OCI-LY1 (cell line): ENCODE measurements around the gene PYGO2.
A peak's percentile ranks its signal among the peaks of the same experiment; 100 is the strongest.

Experiments
- CTCF ChIP-seq: fragments of 200-600 bp; sonication (generic), shearing (Covaris generic); IDR thresholded peaks from 2 replicates; pipeline ENCODE4 v1.5.1; 2017; ENCODE audit warnings: mild to moderate bottlenecking, antibody characterized with exemption, low read length, moderate library complexity, mixed read lengths
- EZH2 ChIP-seq: fragments of 200-600 bp; sonication (generic), shearing (Covaris generic); IDR thresholded peaks from 2 replicates; pipeline ENCODE4 v1.8.0; 2017; ENCODE audit warnings: borderline replicate concordance, mixed run types, mild to moderate bottlenecking, antibody characterized with exemption, low read length, moderate library complexity, mixed read lengths

- TF ChIP-seq CTCF (peak; percentile 39; the same call in 1 of the 2 replicates), EZH2 (no peak)
Observed at GRCh38 chr1:154937085-154937987, 24.2 kb downstream of the PYGO2 start.
